Activated CD8-positive, alpha-beta T cell treated with anti-CD3 and anti-CD28 coated beads for 36 hours (primary cell): ENCODE measurements around the gene BNIP2. TPM values are rescaled to one million over a fixed set of nuclear protein-coding genes. Genes with fewer than 3 reads are reported as not detected.
"Not testable (repeated sequence)": the region's sequence is repeated elsewhere in the genome, so short reads cannot be mapped to it uniquely, and the experiment has no call there.

Source experiments
- ATAC-seq: fragments of 200-7000 bp; cut with Tn5 transposase; one replicate; pipeline ENCODE4 v1.10.0; 2021; ENCODE audit warnings: mild to moderate bottlenecking, moderate library complexity
- CTCF ChIA-PET: fragments of 350-600 bp; sonication (Branson Sonifier 250); formaldehyde crosslinking; loops from one replicate; lab custom pipeline; 2021; ENCODE audit warnings: antibody characterized with exemption; lab: Charles Lee
- POLR2A ChIA-PET: fragments of 350-600 bp; sonication (Branson Sonifier 250); formaldehyde crosslinking; loops from one replicate; lab custom pipeline; 2021; ENCODE audit warnings: antibody characterized with exemption; lab: Charles Lee
- DNase-seq: peaks from one replicate; pipeline ENCODE4 v3.0.0-alpha.2; 2020
- H3K27ac Mint-ChIP-seq: one replicate; pipeline ENCODE4 v1.8.0; 2021; ENCODE audit warnings: mild to moderate bottlenecking, mixed read lengths
- H3K27me3 Mint-ChIP-seq: one replicate; pipeline ENCODE4 v1.8.0; 2021; ENCODE audit warnings: mixed read lengths
- H3K36me3 Mint-ChIP-seq: one replicate; pipeline ENCODE4 v1.8.0; 2021; ENCODE audit warnings: low read depth, mixed read lengths
- H3K4me1 Mint-ChIP-seq: one replicate; pipeline ENCODE4 v1.8.0; 2021; ENCODE audit warnings: low read depth, mixed read lengths
- H3K4me3 Mint-ChIP-seq: one replicate; pipeline ENCODE4 v1.8.0; 2021; ENCODE audit warnings: mild to moderate bottlenecking, moderate library complexity, mixed read lengths
- H3K9me3 Mint-ChIP-seq: one replicate; pipeline ENCODE4 v1.8.0; 2021; ENCODE audit warnings: mixed read lengths
- CTCF ChIP-seq: fragments of 200-600 bp; IDR thresholded peaks from one replicate; pipeline ENCODE4 v1.8.0; 2022; ENCODE audit warnings: antibody characterized with exemption, mild to moderate bottlenecking
- intact Hi-C: fragments of 100-400 bp; cut with micrococcal nuclease; formaldehyde crosslinking; loops from one replicate; pipeline ENCODE4 v1.10.0; 2022
- total RNA-seq, 2 experiments: library from RNA; stranded (reverse); gene quantifications; one replicate each; pipeline ENCODE4 v1.2.3, GENCODE V29; 2021

BNIP2 gene
- total RNA-seq, 2 experiments from 2014 or later = 52.2 to 53.2 TPM

GRCh38 chr15:59656897-59657634, 32.1 kb downstream of the BNIP2 start, which contains the start of gene GTF2A2:
Gene GTF2A2, minus strand, starts transcription at chr15:59657515. Its CDS starts 5,238 bp downstream, at chr15:59652277.
- H3K4me3 Mint-ChIP-seq = peak within 1 kb of the TSS; percentile 32
- intact Hi-C loops = no loop called here
- H3K27ac Mint-ChIP-seq = no peak within 1 kb of the TSS
- H3K9me3 Mint-ChIP-seq = peaks cover 2% of the 10 kb centered on the region
- no peaks in the 10 kb centered on the region for H3K27me3 Mint-ChIP-seq
- DNase-seq (peak; percentile 97), ATAC-seq (peak; percentile 100)
- no peak for TF ChIP-seq CTCF
- H3K4me1 Mint-ChIP-seq = peaks cover 7% of the 10 kb centered on the region
- ChIA-PET CTCF (interaction anchor here (0.6 to 1.1 kb wide), 5 partner anchors 11 to 124 kb away, joined by 3 to 5 read pairs (median 3); no protein-coding TSS in a partner anchor), POLR2A (interaction anchor here (1.0 to 1.3 kb wide), 3 partner anchors 8 to 62 kb away, joined by 3 to 5 read pairs (median 4); no protein-coding TSS in a partner anchor)
- H3K36me3 Mint-ChIP-seq = peaks cover 22% of the 10 kb centered on the region

GRCh38 chr15:59654046-59654445, 35.1 kb downstream of the BNIP2 start:
- ATAC-seq (no peak), DNase-seq (no peak)
- H3K36me3 Mint-ChIP-seq = peaks cover 25% of the 10 kb centered on the region
- H3K4me1 Mint-ChIP-seq = peaks cover 7% of the 10 kb centered on the region
- H3K27ac Mint-ChIP-seq = no peak overlapping the region
- ChIA-PET POLR2A (no interaction called here), CTCF (interaction anchor here (0.9 to 2.2 kb wide), 3 partner anchors 12 to 121 kb away, joined by 3 to 7 read pairs (median 4); no protein-coding TSS in a partner anchor)
- no peaks in the 10 kb centered on the region for H3K27me3 Mint-ChIP-seq
- no peak overlapping the region for H3K4me3 Mint-ChIP-seq
- H3K9me3 Mint-ChIP-seq = peaks cover 2% of the 10 kb centered on the region
- TF ChIP-seq CTCF = no peak
- intact Hi-C loops = no loop called here

- Mint-ChIP-seq H3K27me3 (no peaks in the 10 kb centered on the region), H3K27ac (peak overlapping the region; percentile 28), H3K36me3 (peaks cover 26% of the 10 kb centered on the region), H3K4me1 (peaks cover 3% of the 10 kb centered on the region), H3K4me3 (no peak overlapping the region), H3K9me3 (peaks cover 2% of the 10 kb centered on the region)
- no peak for TF ChIP-seq CTCF
- no peak for ATAC-seq
- POLR2A ChIA-PET = no interaction called here
- intact Hi-C loops = no loop called here
- DNase-seq = no peak
- CTCF ChIA-PET = interaction anchor here (2.1 kb wide), 2 partner anchors 117 to 120 kb away, joined by 6 to 7 read pairs; no protein-coding TSS in a partner anchor
These were observed 39.5 kb downstream of the BNIP2 start for GRCh38 chr15:59649603-59650002.

GRCh38 chr15:59647085-59647484, 42.0 kb downstream of the BNIP2 start:
- ATAC-seq (no peak), DNase-seq (no peak)
- intact Hi-C loops = no loop called here
- H3K27ac Mint-ChIP-seq = no peak overlapping the region
- no peak overlapping the region for H3K4me3 Mint-ChIP-seq
- ChIA-PET POLR2A (no interaction called here), CTCF (interaction anchor here (0.7 kb wide), 1 partner anchor 8 kb away, joined by 3 read pairs; no protein-coding TSS in a partner anchor)
- peaks cover 4% of the 10 kb centered on the region for H3K4me1 Mint-ChIP-seq
- TF ChIP-seq CTCF = no peak
- H3K36me3 Mint-ChIP-seq = peaks cover 30% of the 10 kb centered on the region
- no peaks in the 10 kb centered on the region for H3K9me3 Mint-ChIP-seq
- H3K27me3 Mint-ChIP-seq = no peaks in the 10 kb centered on the region

- Mint-ChIP-seq H3K27me3 (no peaks in the 10 kb centered on the region), H3K27ac (no peak overlapping the region), H3K4me1 (peaks cover 4% of the 10 kb centered on the region), H3K36me3 (peaks cover 29% of the 10 kb centered on the region), H3K9me3 (no peaks in the 10 kb centered on the region), H3K4me3 (no peak overlapping the region)
- TF ChIP-seq CTCF = no peak
- no peak for DNase-seq
- ChIA-PET POLR2A (interaction anchor here (0.8 to 0.9 kb wide), 2 partner anchors 9 to 34 kb away, joined by 3 to 4 read pairs; no protein-coding TSS in a partner anchor), CTCF (interaction anchor here (1.5 kb wide), 1 partner anchor 11 kb away, joined by 3 read pairs; the partner anchor contains the start of gene GTF2A2)
- intact Hi-C loops = no loop called here
- ATAC-seq = no peak
These were observed 42.8 kb downstream of the BNIP2 start for GRCh38 chr15:59646277-59646676.

GRCh38 chr15:59645812-59646211, 43.3 kb downstream of the BNIP2 start:
- H3K36me3 Mint-ChIP-seq = peaks cover 30% of the 10 kb centered on the region
- H3K9me3 Mint-ChIP-seq, H3K27me3 Mint-ChIP-seq, H3K4me1 Mint-ChIP-seq, DNase-seq, intact Hi-C loops, H3K4me3 Mint-ChIP-seq, H3K27ac Mint-ChIP-seq, ATAC-seq: not testable (repeated sequence)
- POLR2A ChIA-PET = interaction anchor here (0.8 to 2.0 kb wide), 4 partner anchors 8 to 113 kb away, joined by 3 to 4 read pairs (median 4); no protein-coding TSS in a partner anchor
- CTCF ChIA-PET = interaction anchor here (0.9 to 1.5 kb wide), 2 partner anchors 11 to 12 kb away, joined by 3 read pairs; partner anchors contain the start of gene GTF2A2
